Common myeloid progenitor, CD34-positive (primary cell): ENCODE measurements around the gene XYLT1.
A peak's percentile ranks its signal among the peaks of the same experiment; 100 is the strongest.

ENCODE experiments used
- CTCF ChIA-PET: fragments of 350-600 bp; sonication (Branson Sonifier 250); formaldehyde crosslinking; loops from one replicate; lab custom pipeline; 2021; ENCODE audit warnings: antibody characterized with exemption; lab: Charles Lee
- POLR2A ChIA-PET: fragments of 350-600 bp; sonication (Branson Sonifier 250); formaldehyde crosslinking; loops from one replicate; lab custom pipeline; 2021; ENCODE audit warnings: antibody characterized with exemption; lab: Charles Lee
- DNase-seq, 3 donors: peaks; one replicate each; pipeline versions ENCODE4 v3.0.0 to v3.0.0-alpha.2; 2013
- H3K27ac ChIP-seq, 2 experiments: 1 replicate in 1 of 2; 2 replicates in 1 of 2; pipeline ENCODE4 v1.7.0; 2013; ENCODE audit warnings: inconsistent platforms in 2 of 2, low read length in 2 of 2, mild to moderate bottlenecking in 2 of 2, low read depth in 1 of 2, moderate library complexity in 1 of 2; ENCODE audit not compliant: severe bottlenecking in 2 of 2, insufficient read depth in 1 of 2, poor library complexity in 1 of 2
- H3K27me3 ChIP-seq, 5 experiments: replicated peaks in 2 of 5; 1 replicate in 3 of 5; 2 replicates in 2 of 5; pipeline versions ENCODE4 v1.6.1 to v1.7.0; 2013; ENCODE audit warnings: low read length in 4 of 5, mild to moderate bottlenecking in 2 of 5, moderate library complexity in 2 of 5, inconsistent platforms in 1 of 5; ENCODE audit not compliant: insufficient read depth in 5 of 5, control insufficient read depth in 4 of 5
- H3K36me3 ChIP-seq, 4 experiments: 1 replicate in 2 of 4; 2 replicates in 2 of 4; pipeline versions ENCODE4 v1.6.1 to v1.7.0; 2013; ENCODE audit warnings: low read length in 3 of 4, control low read depth in 1 of 4, mild to moderate bottlenecking in 1 of 4; ENCODE audit not compliant: control insufficient read depth in 4 of 4, insufficient read depth in 4 of 4
- H3K4me1 ChIP-seq, 4 experiments: 1 replicate in 3 of 4; 2 replicates in 1 of 4; pipeline versions ENCODE4 v1.6.1 to v1.7.1; 2013; ENCODE audit warnings: low read length in 3 of 4, mild to moderate bottlenecking in 3 of 4, control low read depth in 1 of 4, inconsistent platforms in 1 of 4, moderate library complexity in 1 of 4; ENCODE audit not compliant: control insufficient read depth in 4 of 4, insufficient read depth in 4 of 4; ENCODE audit errors: control extremely low read depth in 1 of 4
- H3K4me3 ChIP-seq, 7 experiments: 1 replicate in 4 of 7; 2 replicates in 3 of 7; pipeline versions ENCODE4 v1.5.1 to v1.7.0; 2013; ENCODE audit warnings: mild to moderate bottlenecking in 7 of 7, low read length in 6 of 7, moderate library complexity in 6 of 7, inconsistent platforms in 2 of 7, low read depth in 2 of 7, control low read depth in 1 of 7; ENCODE audit not compliant: insufficient read depth in 4 of 7, control insufficient read depth in 1 of 7; ENCODE audit errors: extremely low read depth in 1 of 7
- H3K9me3 ChIP-seq, 5 experiments: 1 replicate in 4 of 5; 2 replicates in 1 of 5; pipeline versions ENCODE4 v1.6.1 to v1.7.1; 2013; ENCODE audit warnings: low read length in 4 of 5, mild to moderate bottlenecking in 2 of 5, inconsistent platforms in 1 of 5, low read depth in 1 of 5, moderate library complexity in 1 of 5; ENCODE audit not compliant: control insufficient read depth in 4 of 5, insufficient read depth in 2 of 5; ENCODE audit errors: control extremely low read depth in 1 of 5
- WGBS: methylation state at CpG from one replicate; pipeline ENCODE4 v1.1.5; 2013; ENCODE audit not compliant: insufficient coverage; 5-methylcytosine and 5-hydroxymethylcytosine counted together

The XYLT1 gene

GRCh38 chr16:17446661-17447060 is 24.1 kb downstream of the XYLT1 start:
- Histone ChIP-seq H3K4me1 (peaks cover 3 to 23% (median 17%) of the 10 kb centered on the region in 4 experiments), H3K36me3 (peaks cover 7 to 34% (median 19%) of the 10 kb centered on the region in 4 experiments), H3K4me3 (no peak overlapping the region), H3K27ac (no peak overlapping the region), H3K9me3 (no peaks in the 10 kb centered on the region), H3K27me3 (no peaks in the 10 kb centered on the region)
- ChIA-PET POLR2A (no interaction called here), CTCF (interaction anchor here (1.0 to 1.1 kb wide), 2 partner anchors 9 to 28 kb away, joined by 3 to 4 read pairs; no protein-coding TSS in a partner anchor)
- no peak for DNase-seq
- 86% methylated on average over 7 of the region's 10 CpGs for WGBS

DNA sequence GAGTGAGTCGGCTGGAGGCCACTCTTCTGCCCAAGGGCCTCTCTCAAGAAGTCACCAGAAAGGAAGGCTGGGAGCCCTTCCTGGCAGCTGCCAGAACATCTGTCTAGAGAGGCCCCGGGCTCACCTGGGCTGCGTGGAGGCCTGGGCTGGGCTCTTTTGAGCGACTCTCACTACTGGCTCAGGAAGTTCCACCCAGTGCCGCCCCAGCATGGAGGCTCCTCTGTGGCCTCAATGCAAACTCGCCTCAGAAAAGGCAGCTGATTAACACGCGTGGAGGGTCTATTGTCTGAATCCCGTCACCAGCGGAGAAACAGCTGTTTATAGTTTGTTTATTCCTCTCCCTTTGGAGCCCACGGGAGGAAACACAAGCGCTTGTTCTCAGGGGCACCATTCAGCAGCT is 25.3 kb downstream of the XYLT1 start:
- DNase-seq, result no peak
- no peaks in the 10 kb centered on the region for H3K27me3 ChIP-seq
- H3K4me1 ChIP-seq, result peaks cover 3 to 21% (median 16%) of the 10 kb centered on the region in 4 experiments
- POLR2A ChIA-PET, result no interaction called here
- 97% methylated on average over 11 of the region's 12 CpGs for WGBS
- H3K27ac ChIP-seq, result no peak overlapping the region
- no peak overlapping the region for H3K4me3 ChIP-seq
- peaks cover 7 to 32% (median 16%) of the 10 kb centered on the region in 4 experiments for H3K36me3 ChIP-seq
- CTCF ChIA-PET, result interaction anchor here (0.6 to 2.0 kb wide), 3 partner anchors 16 to 30 kb away, joined by 3 to 6 read pairs (median 4); no protein-coding TSS in a partner anchor
- no peaks in the 10 kb centered on the region for H3K9me3 ChIP-seq

- POLR2A ChIA-PET, result no interaction called here
- peaks cover 7 to 36% (median 16%) of the 10 kb centered on the region in 4 experiments for H3K36me3 ChIP-seq
- peaks cover 2 to 23% (median 15%) of the 10 kb centered on the region in 4 experiments for H3K4me1 ChIP-seq
- H3K9me3 ChIP-seq, result no peaks in the 10 kb centered on the region
- CTCF ChIA-PET, result interaction anchor here (1.5 to 2.0 kb wide), 2 partner anchors 21 to 29 kb away, joined by 4 to 6 read pairs; no protein-coding TSS in a partner anchor
- no peaks in the 10 kb centered on the region for H3K27me3 ChIP-seq
- no peak for DNase-seq
- 100% methylated on average over 1 of the region's 1 CpG for WGBS
- no peak overlapping the region for H3K4me3 ChIP-seq
- H3K27ac ChIP-seq, result no peak overlapping the region
Measured at GRCh38 chr16:17444658-17445057, 26.1 kb downstream of the XYLT1 start.

DNA sequence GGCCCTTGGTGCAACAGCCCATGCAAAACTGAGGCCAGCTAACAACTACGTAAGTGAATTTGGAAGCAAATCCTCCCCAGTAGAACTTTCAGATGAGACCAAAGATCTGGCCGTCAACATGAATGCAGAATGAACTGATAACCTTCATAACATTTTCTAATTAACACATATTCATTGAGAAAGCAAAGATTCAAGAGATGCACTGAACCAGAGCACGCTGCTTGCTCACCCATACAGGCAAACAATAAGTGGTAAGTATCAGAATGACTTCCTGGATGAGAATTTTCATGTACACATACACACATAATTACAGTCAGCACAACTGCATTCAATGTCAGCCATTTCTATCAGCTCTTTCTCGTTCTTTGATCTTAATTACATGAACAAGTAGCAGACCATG is 30.6 kb downstream of the XYLT1 start:
- peaks cover 0 to 12% (median 5%) of the 10 kb centered on the region in 4 experiments for H3K4me1 ChIP-seq
- ChIA-PET POLR2A (no interaction called here), CTCF (interaction anchor here (1.0 kb wide), 1 partner anchor 24 kb away, joined by 3 read pairs; no protein-coding TSS in a partner anchor)
- no peak for DNase-seq
- no peak overlapping the region for H3K4me3 ChIP-seq
- H3K27me3 ChIP-seq, result no peaks in the 10 kb centered on the region
- 93% methylated on average over 2 of the region's 4 CpGs for WGBS
- peaks cover 0 to 24% (median 8%) of the 10 kb centered on the region in 4 experiments for H3K36me3 ChIP-seq
- H3K9me3 ChIP-seq, result no peaks in the 10 kb centered on the region
- no peak overlapping the region for H3K27ac ChIP-seq

DNA sequence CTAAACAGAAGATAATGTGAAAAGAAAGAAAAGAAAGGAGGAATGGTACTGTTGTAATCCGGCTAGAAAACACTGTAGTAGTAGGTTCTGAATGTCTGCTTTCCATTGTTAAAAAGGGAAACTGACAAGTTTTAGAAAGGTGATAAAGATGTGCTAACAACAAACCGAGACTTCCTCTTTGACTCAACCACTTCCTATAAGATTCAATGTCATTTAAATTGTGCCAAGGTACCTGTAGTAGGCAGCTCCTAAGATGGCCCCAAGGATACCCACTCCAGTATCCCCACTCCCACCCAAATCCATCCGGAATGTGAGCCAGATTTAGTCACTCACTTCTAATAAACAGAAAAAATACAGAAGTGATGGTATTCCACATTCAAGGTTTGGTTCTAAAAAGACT is 31.2 kb downstream of the XYLT1 start:
- Histone ChIP-seq H3K36me3 (peaks cover 0 to 22% (median 9%) of the 10 kb centered on the region in 4 experiments), H3K27ac (no peak overlapping the region), H3K4me1 (peaks cover 0 to 12% (median 5%) of the 10 kb centered on the region in 4 experiments), H3K27me3 (no peaks in the 10 kb centered on the region), H3K4me3 (no peak overlapping the region), H3K9me3 (no peaks in the 10 kb centered on the region)
- peak in 1 of 3 donors; percentile 37 for DNase-seq
- POLR2A ChIA-PET, result no interaction called here
- 100% methylated on average over 1 of the region's 3 CpGs for WGBS
- CTCF ChIA-PET, result interaction anchor here (1.0 kb wide), 1 partner anchor 24 kb away, joined by 3 read pairs; no protein-coding TSS in a partner anchor

DNA sequence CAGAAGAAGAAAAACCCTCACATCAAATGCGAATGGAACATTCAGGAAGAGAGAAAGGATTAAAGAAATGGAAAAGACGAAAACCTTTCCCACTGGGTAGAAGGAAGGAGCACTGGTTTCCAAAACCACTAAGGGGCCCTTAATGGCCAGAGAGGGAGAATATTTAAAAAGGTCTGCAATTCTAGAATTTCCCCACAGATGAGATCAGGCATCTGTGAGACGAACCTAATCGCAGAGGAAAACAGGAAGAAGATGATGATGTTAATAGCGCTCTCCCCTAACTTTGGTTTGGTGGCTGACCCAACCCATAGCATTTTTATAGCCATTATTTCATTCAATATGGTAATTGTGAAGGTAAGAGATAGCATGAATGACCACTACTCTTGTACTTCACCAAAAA is 32.8 kb downstream of the XYLT1 start:
- WGBS, result no CpG with 5 or more reads among the region's 5 CpGs
- Histone ChIP-seq H3K9me3 (no peaks in the 10 kb centered on the region), H3K4me3 (no peak overlapping the region), H3K27ac (no peak overlapping the region), H3K36me3 (peaks cover 0 to 12% (median 7%) of the 10 kb centered on the region in 4 experiments), H3K4me1 (peaks cover 2 to 17% (median 9%) of the 10 kb centered on the region in 4 experiments), H3K27me3 (no peaks in the 10 kb centered on the region)
- POLR2A ChIA-PET, result no interaction called here
- DNase-seq, result no peak
- CTCF ChIA-PET, result no interaction called here

DNA sequence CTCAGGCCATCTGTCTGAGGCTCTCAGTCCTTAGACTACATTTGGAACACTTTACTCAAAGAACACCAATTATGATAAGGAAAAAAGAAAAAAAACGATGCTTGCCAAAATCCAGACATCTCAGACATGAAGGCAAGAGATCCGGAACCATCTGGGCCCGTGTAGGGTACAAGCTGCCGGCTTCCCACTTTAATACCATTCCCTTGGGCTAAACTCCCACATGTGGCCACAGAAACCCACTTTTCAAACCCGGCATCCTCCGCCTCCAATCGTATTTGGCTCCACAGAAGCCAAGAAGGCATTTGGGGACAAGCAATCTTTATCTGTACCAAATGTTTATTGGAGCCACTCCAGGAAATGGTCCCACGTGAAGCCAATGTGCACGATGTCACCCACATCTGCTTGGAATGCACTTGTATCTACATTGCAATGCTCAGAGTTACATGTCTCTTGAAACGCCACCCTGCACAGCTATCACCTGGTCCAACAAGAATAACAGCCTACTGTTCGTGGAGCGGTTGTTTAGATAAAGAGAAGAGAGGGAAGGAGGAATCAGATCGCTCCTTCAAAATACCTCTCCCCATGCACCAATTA is 33.5 kb downstream of the XYLT1 start:
- POLR2A ChIA-PET, result no interaction called here

More for the DNA sequence above, 33.5 kb downstream of the XYLT1 start:
- Histone ChIP-seq H3K36me3 (peaks cover 0 to 10% (median 6%) of the 10 kb centered on the region in 4 experiments), H3K27me3 (no peaks in the 10 kb centered on the region), H3K4me3 (no peak overlapping the region), H3K4me1 (peaks cover 4 to 19% (median 9%) of the 10 kb centered on the region in 4 experiments), H3K9me3 (no peaks in the 10 kb centered on the region), H3K27ac (no peak overlapping the region)
- no peak for DNase-seq
- CTCF ChIA-PET, result interaction anchor here (1.1 kb wide), 1 partner anchor 12 kb away, joined by 6 read pairs; no protein-coding TSS in a partner anchor
- 92% methylated on average over 8 of the region's 13 CpGs for WGBS
